Neural progenitor cell (in vitro differentiated cells): ENCODE results near the gene PDE3A. TPM values are rescaled to one million over a fixed set of nuclear protein-coding genes. Genes with fewer than 3 reads are reported as not detected.

Experiments used
- DNase-seq: peaks from one replicate; pipeline ENCODE4 v3.0.0-alpha.2; 2016; ENCODE audit warnings: low spot score
- H2AFZ ChIP-seq: fragments of 200-600 bp; sonication (generic); replicated peaks from 2 replicates; pipeline ENCODE4 v1.6.1; 2016; ENCODE audit warnings: antibody characterized with exemption
- H3F3A ChIP-seq: fragments of 200-600 bp; sonication (generic); 2 replicates; pipeline ENCODE4 v1.6.1; 2016; ENCODE audit warnings: antibody characterized with exemption, low read depth
- H3K27ac ChIP-seq: fragments of 200-600 bp; sonication (generic); 2 replicates; pipeline ENCODE4 v1.5.1; 2016; ENCODE audit warnings: mild to moderate bottlenecking
- H3K27me3 ChIP-seq: fragments of 200-600 bp; sonication (generic); 2 replicates; pipeline ENCODE4 v1.6.1; 2016; ENCODE audit warnings: mild to moderate bottlenecking, moderate library complexity
- H3K36me3 ChIP-seq: fragments of 200-600 bp; sonication (generic); 2 replicates; pipeline ENCODE4 v1.5.1; 2016
- H3K4me1 ChIP-seq: fragments of 200-600 bp; sonication (generic); 2 replicates; pipeline ENCODE4 v1.6.1; 2016; ENCODE audit warnings: mixed run types
- H3K4me2 ChIP-seq: fragments of 200-600 bp; sonication (generic); 2 replicates; pipeline ENCODE4 v1.6.1; 2016
- H3K4me3 ChIP-seq: fragments of 200-600 bp; sonication (generic); 2 replicates; pipeline ENCODE4 v1.5.1; 2016
- H3K79me2 ChIP-seq: fragments of 200-600 bp; sonication (generic); 2 replicates; pipeline ENCODE4 v1.6.1; 2016; ENCODE audit warnings: low read depth
- H3K9ac ChIP-seq: fragments of 200-600 bp; sonication (generic); 2 replicates; pipeline ENCODE4 v1.6.1; 2016
- H3K9me3 ChIP-seq: fragments of 200-600 bp; sonication (generic); 2 replicates; pipeline ENCODE4 v1.5.1; 2016; ENCODE audit warnings: low read depth
- H4K20me1 ChIP-seq: fragments of 200-600 bp; sonication (generic); 2 replicates; pipeline ENCODE4 v1.6.1; 2016; ENCODE audit warnings: low read depth
- H3K27ac Mint-ChIP-seq: 3 replicates; pipeline ENCODE4 v1.8.0; 2021; ENCODE audit warnings: mixed read lengths
- H3K27me3 Mint-ChIP-seq: 2 replicates; pipeline ENCODE4 v1.8.0; 2022; ENCODE audit warnings: low read depth, mild to moderate bottlenecking, inconsistent platforms, moderate library complexity, mixed read lengths; ENCODE audit not compliant: insufficient read depth
- H3K36me3 Mint-ChIP-seq: 3 replicates; pipeline ENCODE4 v1.8.0; 2021; ENCODE audit warnings: mixed read lengths
- H3K4me1 Mint-ChIP-seq: 3 replicates; pipeline ENCODE4 v1.8.0; 2021; ENCODE audit warnings: mixed read lengths
- H3K4me3 Mint-ChIP-seq: 3 replicates; pipeline ENCODE4 v1.8.0; 2021; ENCODE audit warnings: mild to moderate bottlenecking, moderate library complexity, mixed read lengths
- H3K9me3 Mint-ChIP-seq: 3 replicates; pipeline ENCODE4 v1.8.0; 2020; ENCODE audit warnings: mixed read lengths
- EZH2 ChIP-seq: fragments of 200-600 bp; sonication (generic); IDR thresholded peaks from 2 replicates; pipeline ENCODE4 v1.6.1; 2017; ENCODE audit warnings: antibody characterized with exemption, mild to moderate bottlenecking, moderate library complexity
- EZH2phosphoT487 ChIP-seq: fragments of 200-600 bp; sonication (generic); IDR thresholded peaks from 2 replicates; pipeline ENCODE4 v1.6.1; 2017; ENCODE audit warnings: antibody characterized with exemption
- total RNA-seq: library from RNA; depleted of rRNA; stranded (reverse); fragments of >200 nt; gene quantifications from 2 replicates; pipeline ENCODE4 v1.2.3, GENCODE V29; 2015; ENCODE audit warnings: low replicate concordance
- TF ChIP-seq, protein P1 (sequence below): fragments of 200-600 bp; sonication (generic); IDR thresholded peaks from 2 replicates; pipeline ENCODE4 v1.5.1; 2017; ENCODE audit warnings: antibody characterized with exemption, mild to moderate bottlenecking

Gene PDE3A
- total RNA-seq, 1 donor from 2014 or later, result 0.47 TPM

DNA sequence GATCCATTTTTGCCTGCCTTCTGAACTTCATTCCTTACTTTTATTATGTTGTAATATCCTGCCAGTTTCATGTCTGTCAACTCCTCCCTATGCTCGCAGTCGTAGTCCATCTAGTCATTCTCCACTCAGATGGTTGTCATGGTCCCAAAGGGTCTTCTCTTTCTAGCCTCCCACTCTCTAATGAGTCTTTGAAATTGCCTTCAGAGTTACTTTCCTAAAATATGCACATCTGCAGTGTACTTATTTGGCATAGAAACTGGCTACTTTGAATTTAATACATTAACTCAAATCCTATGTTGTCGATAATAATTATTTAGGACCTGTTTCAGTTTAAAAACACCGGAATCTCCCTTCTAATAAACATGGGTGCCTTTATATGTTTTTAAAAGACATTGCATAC, 101.0 kb downstream of the PDE3A start:
- Mint-ChIP-seq H3K27ac (no peak overlapping the region), H3K36me3 (no peaks in the 10 kb centered on the region), H3K4me1 (peaks cover 7% of the 10 kb centered on the region), H3K9me3 (peaks cover 5% of the 10 kb centered on the region), H3K27me3 (no peaks in the 10 kb centered on the region), H3K4me3 (no peak overlapping the region)
- TF ChIP-seq, protein P1, sequence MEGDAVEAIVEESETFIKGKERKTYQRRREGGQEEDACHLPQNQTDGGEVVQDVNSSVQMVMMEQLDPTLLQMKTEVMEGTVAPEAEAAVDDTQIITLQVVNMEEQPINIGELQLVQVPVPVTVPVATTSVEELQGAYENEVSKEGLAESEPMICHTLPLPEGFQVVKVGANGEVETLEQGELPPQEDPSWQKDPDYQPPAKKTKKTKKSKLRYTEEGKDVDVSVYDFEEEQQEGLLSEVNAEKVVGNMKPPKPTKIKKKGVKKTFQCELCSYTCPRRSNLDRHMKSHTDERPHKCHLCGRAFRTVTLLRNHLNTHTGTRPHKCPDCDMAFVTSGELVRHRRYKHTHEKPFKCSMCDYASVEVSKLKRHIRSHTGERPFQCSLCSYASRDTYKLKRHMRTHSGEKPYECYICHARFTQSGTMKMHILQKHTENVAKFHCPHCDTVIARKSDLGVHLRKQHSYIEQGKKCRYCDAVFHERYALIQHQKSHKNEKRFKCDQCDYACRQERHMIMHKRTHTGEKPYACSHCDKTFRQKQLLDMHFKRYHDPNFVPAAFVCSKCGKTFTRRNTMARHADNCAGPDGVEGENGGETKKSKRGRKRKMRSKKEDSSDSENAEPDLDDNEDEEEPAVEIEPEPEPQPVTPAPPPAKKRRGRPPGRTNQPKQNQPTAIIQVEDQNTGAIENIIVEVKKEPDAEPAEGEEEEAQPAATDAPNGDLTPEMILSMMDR, result no peak
- TF ChIP-seq EZH2 (no peak), EZH2phosphoT487 (no peak)
- H4K20me1 ChIP-seq, result no peaks in the 10 kb centered on the region
- DNase-seq, result no peak
- no peaks in the 10 kb centered on the region for H3K36me3 ChIP-seq
- no peaks in the 10 kb centered on the region for H3K9me3 ChIP-seq
- no peak overlapping the region for H3K4me2 ChIP-seq
- no peak overlapping the region for H3K9ac ChIP-seq
- no peak overlapping the region for H2AFZ ChIP-seq
- no peaks in the 10 kb centered on the region for H3F3A ChIP-seq
- H3K4me3 ChIP-seq, result no peak overlapping the region
- no peak overlapping the region for H3K27ac ChIP-seq
- H3K4me1 ChIP-seq, result no peaks in the 10 kb centered on the region
- no peaks in the 10 kb centered on the region for H3K79me2 ChIP-seq
- no peaks in the 10 kb centered on the region for H3K27me3 ChIP-seq

DNA sequence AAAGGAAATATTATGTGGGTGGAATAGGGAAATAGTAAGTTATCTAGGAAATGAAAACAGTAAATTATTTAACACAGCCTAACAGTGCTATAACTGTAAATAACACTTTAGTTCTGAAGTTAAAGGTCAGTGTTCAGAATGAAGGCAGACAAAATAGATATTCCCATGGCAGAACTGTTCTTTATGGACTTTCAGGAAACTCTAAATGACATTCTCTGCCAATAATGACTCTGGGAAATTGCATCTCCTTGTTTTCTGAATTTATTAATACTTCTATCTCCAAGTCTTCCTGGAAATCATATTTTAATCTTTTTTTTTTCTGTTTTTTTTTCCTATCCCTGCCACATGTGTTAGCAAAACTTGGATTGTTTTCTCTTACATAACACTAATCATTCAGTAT, 101.4 kb downstream of the PDE3A start:
- H3K36me3 Mint-ChIP-seq, result no peaks in the 10 kb centered on the region
- no peaks in the 10 kb centered on the region for H3K79me2 ChIP-seq
- no peak overlapping the region for H3K27ac Mint-ChIP-seq
- no peaks in the 10 kb centered on the region for H3K27me3 ChIP-seq
- no peak overlapping the region for H3K4me3 Mint-ChIP-seq
- no peaks in the 10 kb centered on the region for H3F3A ChIP-seq
- peaks cover 8% of the 10 kb centered on the region for H3K9me3 Mint-ChIP-seq
- no peak for DNase-seq
- H4K20me1 ChIP-seq, result no peaks in the 10 kb centered on the region
- no peak overlapping the region for H3K4me2 ChIP-seq
- no peak overlapping the region for H3K4me3 ChIP-seq
- no peaks in the 10 kb centered on the region for H3K27me3 Mint-ChIP-seq
- H3K27ac ChIP-seq, result no peak overlapping the region
- no peaks in the 10 kb centered on the region for H3K4me1 ChIP-seq
- H3K4me1 Mint-ChIP-seq, result peaks cover 7% of the 10 kb centered on the region
- no peaks in the 10 kb centered on the region for H3K36me3 ChIP-seq
- H3K9me3 ChIP-seq, result no peaks in the 10 kb centered on the region
- H2AFZ ChIP-seq, result no peak overlapping the region
- TF ChIP-seq EZH2, result no peak
- TF ChIP-seq, protein P1, result no peak
- TF ChIP-seq EZH2phosphoT487, result no peak
- no peak overlapping the region for H3K9ac ChIP-seq

DNA sequence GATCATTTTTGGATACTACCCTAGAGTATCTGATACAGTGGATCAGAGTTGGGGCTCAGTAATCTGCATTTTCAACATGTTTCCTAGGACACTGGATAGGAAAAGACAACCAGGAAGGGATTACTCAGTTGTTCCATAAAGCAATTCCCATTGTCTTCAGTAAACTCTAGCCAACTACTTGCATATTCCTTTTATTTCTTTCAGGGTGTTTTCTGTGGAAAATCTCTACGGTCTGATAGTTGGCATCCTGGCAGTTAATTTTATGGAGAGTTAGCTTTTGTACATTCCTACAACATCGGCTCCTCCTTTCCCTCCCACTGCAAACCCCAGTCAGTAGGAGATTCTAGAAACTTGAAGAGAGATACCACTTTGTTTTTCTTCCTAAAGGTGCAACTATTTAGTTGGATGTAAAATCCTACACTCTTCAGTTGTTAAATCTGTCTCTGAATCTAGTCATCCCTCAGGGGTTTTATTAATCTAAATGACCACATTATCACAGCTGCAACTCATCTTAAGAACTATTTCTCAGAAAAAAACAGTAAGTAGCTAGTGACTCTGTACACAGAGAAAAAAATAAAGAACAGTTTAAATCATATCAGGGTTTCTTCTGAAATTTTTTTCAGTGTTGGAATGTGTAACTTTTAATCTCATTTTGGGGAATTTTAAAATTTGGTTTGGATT, 103.9 kb downstream of the PDE3A start:
- H3K36me3 Mint-ChIP-seq, result no peaks in the 10 kb centered on the region
- DNase-seq, result no peak
- H3K4me1 Mint-ChIP-seq, result peaks cover 21% of the 10 kb centered on the region
- no peak overlapping the region for H2AFZ ChIP-seq
- no peak overlapping the region for H3K4me2 ChIP-seq
- no peak overlapping the region for H3K4me3 ChIP-seq
- H3K9ac ChIP-seq, result no peak overlapping the region
- no peaks in the 10 kb centered on the region for H3K27me3 ChIP-seq
- no peak overlapping the region for H3K27ac ChIP-seq
- no peaks in the 10 kb centered on the region for H3K27me3 Mint-ChIP-seq
- no peaks in the 10 kb centered on the region for H3F3A ChIP-seq
- no peak overlapping the region for H3K4me3 Mint-ChIP-seq
- no peaks in the 10 kb centered on the region for H3K79me2 ChIP-seq
- no peaks in the 10 kb centered on the region for H3K9me3 ChIP-seq
- H3K9me3 Mint-ChIP-seq, result peaks cover 8% of the 10 kb centered on the region
- no peaks in the 10 kb centered on the region for H3K36me3 ChIP-seq
- peaks cover 8% of the 10 kb centered on the region for H3K4me1 ChIP-seq
- peak overlapping the region; percentile 40 for H3K27ac Mint-ChIP-seq
- no peaks in the 10 kb centered on the region for H4K20me1 ChIP-seq
- TF ChIP-seq EZH2phosphoT487 (no peak), EZH2 (no peak)
- TF ChIP-seq, protein P1, result no peak
